ENCODE data around the gene TGFA. TPM values are rescaled to one million over a fixed set of nuclear protein-coding genes. Genes with fewer than 3 reads are reported as not detected.

Gene TGFA
- total RNA-seq, 1 donor from 2014 or later, result not detected

GRCh38 chr2:70458661-70459060 lies 95.0 kb downstream of the TGFA start:
- H3K27ac Mint-ChIP-seq, result no peak overlapping the region
- TF ChIP-seq EZH2 (IDR thresholded peaks at IDR 0.05) (no peak), EZH2phosphoT487 (IDR thresholded peaks at IDR 0.05) (no peak), CTCF (IDR thresholded peaks at IDR 0.05) (no peak)
- Histone ChIP-seq H3K4me2 (peak overlapping the region; percentile 63), H4K20me1 (ENCODE audit: low read depth) (no peaks in the 10 kb centered on the region), H3K4me3 (no peak overlapping the region), H3F3A (ENCODE audit: low read depth) (peaks cover 11% of the 10 kb centered on the region), H3K27ac (no peak overlapping the region), H3K9ac (no peak overlapping the region), H3K79me2 (ENCODE audit: low read depth) (no peaks in the 10 kb centered on the region), H3K27me3 (no peaks in the 10 kb centered on the region), H2AFZ (replicated peaks) (peak overlapping the region; percentile 34), H3K36me3 (no peaks in the 10 kb centered on the region), H3K9me3 (ENCODE audit: low read depth) (no peaks in the 10 kb centered on the region), H3K4me1 (peaks cover 26% of the 10 kb centered on the region)
- DNase-seq (ENCODE audit: low spot score), result no peak
- peaks cover 5% of the 10 kb centered on the region for H3K9me3 Mint-ChIP-seq
- no peaks in the 10 kb centered on the region for H3K36me3 Mint-ChIP-seq
- peaks cover 7% of the 10 kb centered on the region for H3K27me3 Mint-ChIP-seq (ENCODE audit: insufficient read depth, low read depth)
- H3K4me3 Mint-ChIP-seq, result no peak overlapping the region
- H3K4me1 Mint-ChIP-seq, result peaks cover 9% of the 10 kb centered on the region

GRCh38 chr2:70456585-70457495 lies 96.8 kb downstream of the TGFA start:
- Histone ChIP-seq H3K27ac (no peak overlapping the region), H3K4me2 (no peak overlapping the region), H2AFZ (replicated peaks) (no peak overlapping the region), H3F3A (ENCODE audit: low read depth) (peaks cover 11% of the 10 kb centered on the region), H3K9ac (no peak overlapping the region), H3K27me3 (no peaks in the 10 kb centered on the region), H3K4me1 (peaks cover 26% of the 10 kb centered on the region), H3K9me3 (ENCODE audit: low read depth) (no peaks in the 10 kb centered on the region), H3K79me2 (ENCODE audit: low read depth) (no peaks in the 10 kb centered on the region), H3K36me3 (no peaks in the 10 kb centered on the region), H3K4me3 (no peak overlapping the region), H4K20me1 (ENCODE audit: low read depth) (no peaks in the 10 kb centered on the region)
- no peak overlapping the region for H3K4me3 Mint-ChIP-seq
- TF ChIP-seq CTCF (IDR thresholded peaks at IDR 0.05), result no peak
- no peak for TF ChIP-seq EZH2 (IDR thresholded peaks at IDR 0.05)
- no peak for TF ChIP-seq EZH2phosphoT487 (IDR thresholded peaks at IDR 0.05)
- H3K4me1 Mint-ChIP-seq, result peaks cover 9% of the 10 kb centered on the region
- no peaks in the 10 kb centered on the region for H3K36me3 Mint-ChIP-seq
- no peak overlapping the region for H3K27ac Mint-ChIP-seq
- H3K9me3 Mint-ChIP-seq, result peaks cover 5% of the 10 kb centered on the region
- H3K27me3 Mint-ChIP-seq (ENCODE audit: insufficient read depth, low read depth), result peaks cover 7% of the 10 kb centered on the region
- DNase-seq (ENCODE audit: low spot score), result peak; percentile 31

- no peaks in the 10 kb centered on the region for H3K79me2 ChIP-seq (ENCODE audit: low read depth)
- Mint-ChIP-seq H3K9me3 (peaks cover 5% of the 10 kb centered on the region), H3K4me1 (peaks cover 9% of the 10 kb centered on the region), H3K36me3 (no peaks in the 10 kb centered on the region), H3K4me3 (no peak overlapping the region), H3K27me3 (ENCODE audit: insufficient read depth, low read depth) (peaks cover 5% of the 10 kb centered on the region), H3K27ac (no peak overlapping the region)
- H4K20me1 ChIP-seq (ENCODE audit: low read depth), result no peaks in the 10 kb centered on the region
- peaks cover 26% of the 10 kb centered on the region for H3K4me1 ChIP-seq
- DNase-seq (ENCODE audit: low spot score), result no peak
- no peaks in the 10 kb centered on the region for H3K36me3 ChIP-seq
- H3K9me3 ChIP-seq (ENCODE audit: low read depth), result no peaks in the 10 kb centered on the region
- H3K27ac ChIP-seq, result no peak overlapping the region
- TF ChIP-seq EZH2phosphoT487 (IDR thresholded peaks at IDR 0.05) (no peak), EZH2 (IDR thresholded peaks at IDR 0.05) (no peak), CTCF (IDR thresholded peaks at IDR 0.05) (no peak)
- H2AFZ ChIP-seq (replicated peaks), result no peak overlapping the region
- H3K9ac ChIP-seq, result no peak overlapping the region
- H3K4me2 ChIP-seq, result no peak overlapping the region
- H3K27me3 ChIP-seq, result no peaks in the 10 kb centered on the region
- peaks cover 11% of the 10 kb centered on the region for H3F3A ChIP-seq (ENCODE audit: low read depth)
- H3K4me3 ChIP-seq, result no peak overlapping the region
These were observed 98.6 kb downstream of the TGFA start for GRCh38 chr2:70454936-70455544.
